Activated CD4-positive, CD25-positive, alpha-beta regulatory T cell (primary cell): ENCODE measurements around the gene KDM2A.
"Not testable (repeated sequence)": the region's sequence is repeated elsewhere in the genome, so short reads cannot be mapped to it uniquely, and the experiment has no call there.

ENCODE experiments used
- DNase-seq, 4 experiments: peaks; one replicate each; lab custom pipeline; 2025; lab: John Stamatoyannopoulos, UW

KDM2A gene

GRCh38 chr11:67117672-67118180 lies 1.3 kb upstream of the KDM2A start:
- peak in 1 of 4 experiments; percentile 20 for DNase-seq

- DNase-seq, result peak; percentile 27 to 44 (median 38)
These were observed 789 bp upstream of the KDM2A start for GRCh38 chr11:67118181-67118766.

GRCh38 chr11:67119585-67120391 lies 725 bp downstream of the KDM2A start:
- no peak for DNase-seq

- DNase-seq, result no peak
These were observed 1.4 kb downstream of the KDM2A start for GRCh38 chr11:67120456-67120855.

- DNase-seq, result no peak
These were observed 2.0 kb downstream of the KDM2A start for GRCh38 chr11:67120881-67121710.

GRCh38 chr11:67123801-67124200 lies 4.7 kb downstream of the KDM2A start:
- not testable (repeated sequence) for DNase-seq

- DNase-seq, result not testable (repeated sequence)
These were observed 7.2 kb downstream of the KDM2A start for GRCh38 chr11:67126243-67126642.

GRCh38 chr11:67126986-67127385 lies 7.9 kb downstream of the KDM2A start:
- no peak for DNase-seq

- not testable (repeated sequence) for DNase-seq
These were observed 11.8 kb downstream of the KDM2A start for GRCh38 chr11:67130861-67131260.

- no peak for DNase-seq
These were observed 17.1 kb downstream of the KDM2A start for GRCh38 chr11:67136156-67136555.

- DNase-seq, result no peak
These were observed 19.9 kb downstream of the KDM2A start for GRCh38 chr11:67138922-67139321.

- DNase-seq, result no peak
These were observed 27.6 kb downstream of the KDM2A start for GRCh38 chr11:67146516-67147226.

- DNase-seq, result no peak
These were observed 34.9 kb downstream of the KDM2A start for GRCh38 chr11:67153971-67154370.

- DNase-seq, result no peak
These were observed 35.7 kb downstream of the KDM2A start for GRCh38 chr11:67154726-67155125.

- DNase-seq, result no peak
These were observed 38.6 kb downstream of the KDM2A start for GRCh38 chr11:67157691-67158090.

- no peak for DNase-seq
These were observed 39.2 kb downstream of the KDM2A start for GRCh38 chr11:67158221-67158620.

- DNase-seq, result no peak
These were observed 41.0 kb downstream of the KDM2A start for GRCh38 chr11:67160045-67160444.

GRCh38 chr11:67160872-67161783 lies 42.1 kb downstream of the KDM2A start:
- no peak for DNase-seq

- DNase-seq, result no peak
These were observed 43.9 kb downstream of the KDM2A start for GRCh38 chr11:67163006-67163405.

GRCh38 chr11:67165623-67166022 lies 46.6 kb downstream of the KDM2A start:
- no peak for DNase-seq

GRCh38 chr11:67167091-67167490 lies 48.0 kb downstream of the KDM2A start:
- DNase-seq, result no peak
